Measurements from ENCODE around the gene ACAD9. TPM values are rescaled to one million over a fixed set of nuclear protein-coding genes. Genes with fewer than 3 reads are reported as not detected.

Gene ACAD9
- total and polyA plus RNA-seq, 2 of the 13 experiments (the other 11 are each of a cell fraction or from before 2014, with no cell fraction given): 15.3 to 38.2 TPM

DNA sequence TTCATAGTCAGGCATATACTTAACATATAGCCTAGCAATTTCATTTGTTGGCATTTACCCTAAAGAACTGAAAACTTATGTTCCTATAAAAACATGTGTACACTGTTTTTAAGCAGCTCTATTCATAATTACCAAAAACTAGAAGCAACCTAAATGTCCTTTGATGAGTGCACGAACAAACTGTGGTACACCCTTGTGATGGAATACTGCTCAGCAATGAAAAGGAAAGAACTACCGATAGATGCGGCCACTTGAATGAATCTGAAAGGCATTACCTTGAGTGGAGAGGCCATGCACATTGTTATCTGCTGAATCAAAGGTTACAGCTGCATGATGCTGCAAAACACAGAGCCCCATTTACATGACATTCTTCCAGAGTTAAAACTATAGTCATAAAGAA lies 69.7 kb downstream of the ACAD9 start:
- POLR2A ChIA-PET: interaction anchor here (1.5 kb wide), 1 partner anchor 71 kb away, joined by 6 read pairs; no protein-coding TSS in a partner anchor
- no peak for ATAC-seq
- CTCF ChIA-PET (ENCODE audit: low intra/inter-chr PET ratio, low total read pairs): no interaction called here

More for the DNA sequence above, 69.7 kb downstream of the ACAD9 start:
- WGBS (ENCODE audit: low lambda C conversion rate): 84% methylated on average over 3 of the region's 3 CpGs
- Histone ChIP-seq H3K4me1 (ENCODE audit: insufficient read depth, low read length) (peaks cover 13% of the 10 kb centered on the region), H3K27me3 (ENCODE audit: control insufficient read depth in 1 of 2, insufficient read depth in 2 of 2, low read length in 2 of 2) (peaks cover 0 to 7% of the 10 kb centered on the region in 2 experiments; a peak in 2 of 5 replicates), H3K9me3 (ENCODE audit: low read length) (no peaks in the 10 kb centered on the region), H3K4me3 (replicated peaks in 1 of 3; ENCODE audit: insufficient read depth in 1 of 3, low read depth in 2 of 3, low read length in 3 of 3) (no peak overlapping the region), H3K4me2 (ENCODE audit: low read depth, low read length) (no peak overlapping the region), H2AFZ (ENCODE audit: low read length) (no peak overlapping the region), H3K27ac (ENCODE audit: extremely low read length, insufficient read depth, low read length) (no peak overlapping the region), H4K20me1 (ENCODE audit: insufficient read depth, low read length) (no peaks in the 10 kb centered on the region), H3K79me2 (ENCODE audit: insufficient read depth, low read length) (no peaks in the 10 kb centered on the region), H3K36me3 (replicated peaks in 1 of 2; ENCODE audit: control insufficient read depth in 1 of 2, insufficient read depth in 2 of 2, low read length in 2 of 2) (no peaks in the 10 kb centered on the region), H3K9ac (ENCODE audit: insufficient read depth, low read depth, low read length) (no peak overlapping the region)
- DNase-seq (ENCODE audit: low spot score) (no peak), FAIRE-seq (no peak)
- TF ChIP-seq ZSCAN21 (CRISPR knock-in tag; IDR thresholded peaks at IDR 0.05; ENCODE audit: borderline replicate concordance) (no peak), DPF2 (CRISPR knock-in tag; IDR thresholded peaks at IDR 0.05; ENCODE audit: borderline replicate concordance, low read depth) (no peak), GATAD1 (CRISPR knock-in tag; IDR thresholded peaks at IDR 0.05) (no peak), MEIS2 (CRISPR knock-in tag; IDR thresholded peaks at IDR 0.05) (no peak), EP300 (IDR thresholded peaks at IDR 0.05; ENCODE audit: low read depth in 2 of 2, low read length in 2 of 2) (no peak), EP300 (CRISPR knock-in tag; IDR thresholded peaks at IDR 0.05; ENCODE audit: borderline replicate concordance) (no peak)
- TF ChIP-seq, protein P1, sequence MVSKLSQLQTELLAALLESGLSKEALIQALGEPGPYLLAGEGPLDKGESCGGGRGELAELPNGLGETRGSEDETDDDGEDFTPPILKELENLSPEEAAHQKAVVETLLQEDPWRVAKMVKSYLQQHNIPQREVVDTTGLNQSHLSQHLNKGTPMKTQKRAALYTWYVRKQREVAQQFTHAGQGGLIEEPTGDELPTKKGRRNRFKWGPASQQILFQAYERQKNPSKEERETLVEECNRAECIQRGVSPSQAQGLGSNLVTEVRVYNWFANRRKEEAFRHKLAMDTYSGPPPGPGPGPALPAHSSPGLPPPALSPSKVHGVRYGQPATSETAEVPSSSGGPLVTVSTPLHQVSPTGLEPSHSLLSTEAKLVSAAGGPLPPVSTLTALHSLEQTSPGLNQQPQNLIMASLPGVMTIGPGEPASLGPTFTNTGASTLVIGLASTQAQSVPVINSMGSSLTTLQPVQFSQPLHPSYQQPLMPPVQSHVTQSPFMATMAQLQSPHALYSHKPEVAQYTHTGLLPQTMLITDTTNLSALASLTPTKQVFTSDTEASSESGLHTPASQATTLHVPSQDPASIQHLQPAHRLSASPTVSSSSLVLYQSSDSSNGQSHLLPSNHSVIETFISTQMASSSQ (IDR thresholded peaks at IDR 0.05; ENCODE audit: low read depth): no peak
- TF ChIP-seq, protein P1 (CRISPR knock-in tag; IDR thresholded peaks at IDR 0.05; ENCODE audit: borderline replicate concordance): no peak
- TF ChIP-seq, protein P2, sequence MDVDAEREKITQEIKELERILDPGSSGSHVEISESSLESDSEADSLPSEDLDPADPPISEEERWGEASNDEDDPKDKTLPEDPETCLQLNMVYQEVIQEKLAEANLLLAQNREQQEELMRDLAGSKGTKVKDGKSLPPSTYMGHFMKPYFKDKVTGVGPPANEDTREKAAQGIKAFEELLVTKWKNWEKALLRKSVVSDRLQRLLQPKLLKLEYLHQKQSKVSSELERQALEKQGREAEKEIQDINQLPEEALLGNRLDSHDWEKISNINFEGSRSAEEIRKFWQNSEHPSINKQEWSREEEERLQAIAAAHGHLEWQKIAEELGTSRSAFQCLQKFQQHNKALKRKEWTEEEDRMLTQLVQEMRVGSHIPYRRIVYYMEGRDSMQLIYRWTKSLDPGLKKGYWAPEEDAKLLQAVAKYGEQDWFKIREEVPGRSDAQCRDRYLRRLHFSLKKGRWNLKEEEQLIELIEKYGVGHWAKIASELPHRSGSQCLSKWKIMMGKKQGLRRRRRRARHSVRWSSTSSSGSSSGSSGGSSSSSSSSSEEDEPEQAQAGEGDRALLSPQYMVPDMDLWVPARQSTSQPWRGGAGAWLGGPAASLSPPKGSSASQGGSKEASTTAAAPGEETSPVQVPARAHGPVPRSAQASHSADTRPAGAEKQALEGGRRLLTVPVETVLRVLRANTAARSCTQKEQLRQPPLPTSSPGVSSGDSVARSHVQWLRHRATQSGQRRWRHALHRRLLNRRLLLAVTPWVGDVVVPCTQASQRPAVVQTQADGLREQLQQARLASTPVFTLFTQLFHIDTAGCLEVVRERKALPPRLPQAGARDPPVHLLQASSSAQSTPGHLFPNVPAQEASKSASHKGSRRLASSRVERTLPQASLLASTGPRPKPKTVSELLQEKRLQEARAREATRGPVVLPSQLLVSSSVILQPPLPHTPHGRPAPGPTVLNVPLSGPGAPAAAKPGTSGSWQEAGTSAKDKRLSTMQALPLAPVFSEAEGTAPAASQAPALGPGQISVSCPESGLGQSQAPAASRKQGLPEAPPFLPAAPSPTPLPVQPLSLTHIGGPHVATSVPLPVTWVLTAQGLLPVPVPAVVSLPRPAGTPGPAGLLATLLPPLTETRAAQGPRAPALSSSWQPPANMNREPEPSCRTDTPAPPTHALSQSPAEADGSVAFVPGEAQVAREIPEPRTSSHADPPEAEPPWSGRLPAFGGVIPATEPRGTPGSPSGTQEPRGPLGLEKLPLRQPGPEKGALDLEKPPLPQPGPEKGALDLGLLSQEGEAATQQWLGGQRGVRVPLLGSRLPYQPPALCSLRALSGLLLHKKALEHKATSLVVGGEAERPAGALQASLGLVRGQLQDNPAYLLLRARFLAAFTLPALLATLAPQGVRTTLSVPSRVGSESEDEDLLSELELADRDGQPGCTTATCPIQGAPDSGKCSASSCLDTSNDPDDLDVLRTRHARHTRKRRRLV (CRISPR knock-in tag; IDR thresholded peaks at IDR 0.05): no peak
- in situ Hi-C loops (cut with HindIII; ENCODE audit: extremely low pct_ligation_motif_present, low pct_unique_long_range_greater_than_20kb) (no loop called here), intact Hi-C loops (cut with micrococcal nuclease; ENCODE audit: unreplicated experiment) (loop anchor here (10.0 kb wide), 1 partner anchor 334 kb away; no protein-coding TSS in a partner anchor)
- BruUV-seq (replicated peaks): no TSS peak

Measured in HepG2 (cell line).